Fibroblast of the aortic adventitia (primary cell): ENCODE data around the gene GATA5. TPM values are rescaled to one million over a fixed set of nuclear protein-coding genes. Genes with fewer than 3 reads are reported as not detected.
"Not testable (repeated sequence)": the region's sequence is repeated elsewhere in the genome, so short reads cannot be mapped to it uniquely, and the experiment has no call there.

Experiments
- DNase-seq: peaks from one replicate; pipeline ENCODE4 v3.0.0-alpha.2; 2010; ENCODE audit warnings: low read depth
- H3K4me3 ChIP-seq: 2 replicates; pipeline ENCODE4 v1.5.1; 2011; ENCODE audit warnings: low read depth, mild to moderate bottlenecking, control low read depth, low read length, moderate library complexity
- total RNA-seq: library from RNA; depleted of rRNA; stranded (reverse); fragments of >200 nt; gene quantifications from 2 replicates; pipeline ENCODE4 v1.2.3, GENCODE V29; 2012; ENCODE audit warnings: low replicate concordance
- TF ChIP-seq, protein P1 (sequence below): IDR thresholded peaks from 2 replicates; pipeline ENCODE4 v1.5.1; 2011; ENCODE audit warnings: mild to moderate bottlenecking, low read length, control low read depth, inconsistent platforms; ENCODE audit not compliant: insufficient read depth

GATA5 gene
- total RNA-seq, 1 donor, result not detected

DNA sequence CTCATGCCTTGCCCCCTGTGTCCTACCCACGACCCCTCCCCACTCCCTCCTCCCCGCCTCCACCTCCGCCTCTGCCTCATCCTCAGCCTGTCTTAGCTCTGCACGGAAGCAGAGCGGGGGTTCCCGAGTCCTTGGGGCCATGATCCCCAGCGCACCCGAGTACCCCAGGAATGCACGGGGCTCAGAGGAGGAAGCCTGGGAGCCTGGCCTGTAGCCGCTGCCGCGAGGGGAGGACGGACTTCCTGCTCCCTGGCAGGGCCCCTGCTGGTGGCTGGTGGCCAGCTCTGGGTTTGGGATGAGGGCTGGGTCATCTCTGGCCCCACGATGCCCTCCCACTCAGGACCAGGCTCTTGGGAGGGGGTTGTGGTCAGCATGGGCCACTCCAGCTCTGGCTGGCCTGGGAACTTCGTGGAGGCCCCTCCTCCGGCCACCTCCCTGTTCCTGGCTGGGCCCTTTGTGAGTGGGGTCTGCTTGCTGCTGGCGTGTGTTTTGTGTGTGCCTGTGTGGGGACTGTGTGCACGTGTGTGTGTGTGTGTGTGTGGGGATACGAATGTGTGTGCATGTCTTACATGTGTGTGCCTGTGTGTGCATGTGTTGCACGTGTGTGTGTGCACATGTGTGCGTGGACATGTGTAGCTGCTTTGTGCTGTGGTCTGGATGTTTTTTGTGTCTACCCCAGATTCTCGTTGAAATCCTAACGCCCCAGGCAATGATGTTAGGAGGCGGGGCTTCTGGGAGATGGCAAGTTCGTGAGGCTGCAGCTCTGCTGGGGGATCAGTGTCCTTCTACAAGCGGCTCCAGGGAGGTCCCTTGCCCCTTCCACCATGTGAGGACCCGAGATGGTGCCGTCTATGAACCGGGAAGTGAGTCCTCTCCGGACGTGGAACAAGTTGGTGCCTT lies 47.1 kb downstream of the GATA5 start:
- TF ChIP-seq, protein P1, sequence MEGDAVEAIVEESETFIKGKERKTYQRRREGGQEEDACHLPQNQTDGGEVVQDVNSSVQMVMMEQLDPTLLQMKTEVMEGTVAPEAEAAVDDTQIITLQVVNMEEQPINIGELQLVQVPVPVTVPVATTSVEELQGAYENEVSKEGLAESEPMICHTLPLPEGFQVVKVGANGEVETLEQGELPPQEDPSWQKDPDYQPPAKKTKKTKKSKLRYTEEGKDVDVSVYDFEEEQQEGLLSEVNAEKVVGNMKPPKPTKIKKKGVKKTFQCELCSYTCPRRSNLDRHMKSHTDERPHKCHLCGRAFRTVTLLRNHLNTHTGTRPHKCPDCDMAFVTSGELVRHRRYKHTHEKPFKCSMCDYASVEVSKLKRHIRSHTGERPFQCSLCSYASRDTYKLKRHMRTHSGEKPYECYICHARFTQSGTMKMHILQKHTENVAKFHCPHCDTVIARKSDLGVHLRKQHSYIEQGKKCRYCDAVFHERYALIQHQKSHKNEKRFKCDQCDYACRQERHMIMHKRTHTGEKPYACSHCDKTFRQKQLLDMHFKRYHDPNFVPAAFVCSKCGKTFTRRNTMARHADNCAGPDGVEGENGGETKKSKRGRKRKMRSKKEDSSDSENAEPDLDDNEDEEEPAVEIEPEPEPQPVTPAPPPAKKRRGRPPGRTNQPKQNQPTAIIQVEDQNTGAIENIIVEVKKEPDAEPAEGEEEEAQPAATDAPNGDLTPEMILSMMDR, result no peak
- H3K4me3 ChIP-seq, result no peak overlapping the region
- DNase-seq, result no peak

DNA sequence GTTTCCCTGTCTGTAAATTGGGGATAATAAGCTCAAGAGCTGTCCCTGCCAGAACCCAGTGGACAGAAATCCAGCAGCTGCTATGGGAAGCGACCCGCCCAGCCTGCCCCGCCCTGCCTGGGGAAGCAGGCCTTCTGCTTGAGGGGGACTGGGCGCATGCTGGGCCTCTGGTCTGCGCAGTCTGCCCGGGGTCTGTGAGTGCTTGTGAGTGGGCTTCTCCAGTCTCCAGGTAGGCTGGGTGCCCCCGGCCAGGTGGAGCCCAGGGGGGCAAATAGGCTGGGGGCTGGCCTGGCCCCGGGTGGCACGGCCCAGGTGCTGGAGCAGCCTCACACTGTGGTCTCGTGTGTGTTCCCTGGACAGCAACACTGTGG lies 47.8 kb downstream of the GATA5 start:
- DNase-seq, result no peak
- no peak overlapping the region for H3K4me3 ChIP-seq
- TF ChIP-seq, protein P1, result no peak

DNA sequence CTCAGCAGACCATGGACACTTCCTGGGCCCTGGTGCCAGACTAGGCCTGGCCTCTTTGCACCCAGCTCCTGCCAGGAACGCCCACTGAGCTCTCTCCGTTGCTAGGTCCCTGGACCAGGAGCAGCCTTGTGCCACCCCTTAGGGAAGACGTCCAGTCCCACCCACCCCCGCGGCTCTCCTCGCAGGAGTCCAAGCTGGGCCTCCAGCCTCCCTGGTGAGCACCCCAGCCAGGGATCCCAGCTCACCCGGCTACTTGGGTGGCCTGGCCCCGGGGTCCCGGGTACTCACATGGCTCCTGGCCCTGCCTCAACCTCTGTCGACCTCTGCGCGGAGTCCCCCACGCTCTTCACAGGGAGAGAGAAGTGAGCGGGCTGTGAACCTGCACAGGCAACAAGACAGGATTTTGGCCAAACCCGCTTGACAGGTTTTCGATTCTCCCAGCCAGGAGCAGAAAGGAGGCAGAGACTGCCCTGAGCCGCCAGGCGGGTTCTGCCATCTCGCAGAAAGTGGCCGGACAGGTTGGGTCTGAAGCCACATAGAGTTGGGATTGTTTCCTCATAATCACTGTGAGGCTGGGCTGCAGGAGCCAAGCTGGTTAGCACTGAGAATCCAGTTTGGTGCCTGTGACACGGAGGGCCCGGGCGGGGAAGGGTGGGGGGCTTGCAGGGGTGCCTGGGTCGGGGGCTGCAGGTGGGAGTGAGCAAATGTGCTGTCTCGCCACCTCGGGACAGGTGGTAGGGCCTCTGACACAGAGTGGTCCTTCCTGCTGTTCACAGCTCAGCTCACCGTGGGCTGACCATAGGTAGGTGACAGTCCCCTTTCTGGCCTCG lies 48.4 kb downstream of the GATA5 start, which contains the start of gene RBBP8NL:
TSS of gene RBBP8NL (minus strand) at position 368 of the 830 bp plus-strand sequence. CDS start 7,892 bp downstream, outside the sequence.
- DNase-seq, result no peak
- H3K4me3 ChIP-seq, result no peak within 1 kb of the TSS
- TF ChIP-seq, protein P1, result no peak

DNA sequence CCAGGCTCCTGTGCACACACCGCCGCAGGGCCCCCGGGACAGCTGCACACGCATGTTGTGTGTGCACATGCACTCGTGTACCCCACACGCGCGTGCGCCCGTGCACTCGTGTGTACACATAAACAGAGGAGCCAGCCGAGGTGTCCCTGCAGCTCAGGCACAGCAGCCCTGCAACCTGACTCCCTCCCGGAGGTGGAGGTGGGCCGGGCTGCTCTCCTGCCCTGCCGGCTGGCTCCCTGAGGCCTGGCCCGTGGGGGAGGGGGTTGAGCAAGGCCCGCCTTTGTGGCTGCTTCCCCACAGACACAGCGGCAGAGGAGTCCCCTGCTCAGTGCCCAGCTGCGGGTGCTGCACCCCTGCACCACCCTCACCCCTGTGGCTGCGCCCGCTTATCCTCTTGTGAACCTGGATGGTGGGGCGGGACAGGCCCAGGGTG lies 49.1 kb downstream of the GATA5 start:
- DNase-seq, result no peak
- TF ChIP-seq, protein P1, result no peak
- H3K4me3 ChIP-seq, result no peak overlapping the region

DNA sequence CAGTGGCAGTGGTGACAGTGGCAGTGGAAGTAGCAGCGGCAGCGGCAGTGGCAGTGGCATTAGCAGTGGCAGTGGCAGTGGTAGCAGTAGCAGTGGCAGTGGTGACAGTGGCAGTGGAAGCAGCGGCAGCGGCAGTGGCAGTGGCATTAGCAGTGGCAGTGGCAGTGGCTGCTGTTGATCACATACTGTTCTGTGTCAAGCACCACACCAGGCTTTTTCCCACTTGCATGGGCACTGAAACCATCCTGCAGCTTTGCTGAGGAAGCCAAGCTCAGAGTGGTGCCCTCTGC lies 49.8 kb downstream of the GATA5 start:
- DNase-seq, H3K4me3 ChIP-seq: not testable (repeated sequence)

DNA sequence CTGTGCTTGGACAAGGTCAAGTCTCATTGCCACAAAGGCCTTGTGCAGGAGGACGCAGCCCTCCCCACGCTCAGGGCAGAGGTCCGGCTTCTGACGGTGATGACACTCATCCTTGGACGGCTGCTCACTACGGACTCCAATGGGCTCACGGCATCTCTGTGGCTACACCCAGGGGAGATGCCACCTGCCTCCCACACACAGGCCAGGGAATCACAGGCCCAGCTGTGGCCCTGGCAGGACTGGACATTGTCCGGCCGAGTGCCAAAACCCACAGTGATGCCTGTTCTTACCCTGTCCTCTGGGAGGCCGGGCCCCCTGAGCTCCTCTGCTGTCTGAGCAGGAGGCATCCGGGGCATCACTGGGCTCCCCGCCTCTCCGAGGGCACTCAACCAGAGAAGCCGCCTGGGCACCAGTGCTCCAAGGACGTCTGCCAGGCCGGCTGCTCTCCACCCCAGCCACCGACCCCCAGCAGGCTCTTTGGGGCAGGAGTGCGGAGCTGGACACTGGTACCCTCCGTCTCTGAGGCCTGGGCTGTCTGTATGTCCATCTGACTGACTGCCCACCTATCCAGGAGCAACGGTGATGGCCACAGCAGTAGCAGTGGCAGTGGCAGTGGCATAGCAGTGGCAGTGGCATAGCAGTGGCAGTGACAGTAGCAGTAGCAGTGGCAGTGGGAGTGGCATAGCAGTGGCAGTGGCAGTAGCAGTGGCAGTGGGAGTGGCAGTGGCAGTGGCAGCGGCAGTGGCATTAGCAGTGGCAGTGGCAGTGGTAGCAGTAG lies 50.3 kb downstream of the GATA5 start:
- TF ChIP-seq, protein P1, result no peak
- no peak overlapping the region for H3K4me3 ChIP-seq
- no peak for DNase-seq
